Urinary bladder (tissue), 4 donors: ENCODE data around the gene SCAMP5. TPM values are rescaled to one million over a fixed set of nuclear protein-coding genes. Genes with fewer than 3 reads are reported as not detected.

Experiments
- DNase-seq: peaks from one replicate; pipeline ENCODE4 v3.0.0-alpha.2; 2015; ENCODE audit errors: extremely low spot score
- H3K27ac ChIP-seq: one replicate; pipeline ENCODE4 v1.5.1; 2013; ENCODE audit warnings: low read depth, mild to moderate bottlenecking, moderate library complexity
- H3K36me3 ChIP-seq: one replicate; pipeline ENCODE4 v1.6.1; 2013; ENCODE audit warnings: mild to moderate bottlenecking, moderate library complexity; ENCODE audit not compliant: insufficient read depth
- H3K4me1 ChIP-seq: one replicate; pipeline ENCODE4 v1.6.1; 2013; ENCODE audit warnings: mild to moderate bottlenecking, moderate library complexity; ENCODE audit not compliant: insufficient read depth
- H3K4me3 ChIP-seq: one replicate; pipeline ENCODE4 v1.5.1; 2013; ENCODE audit warnings: low read depth, low read length
- WGBS: extraction: QIAGEN DNeasy Blood & Tissue Kit; methylation state at CpG from one replicate; pipeline ENCODE4 v1.1.7; 2013; 5-methylcytosine and 5-hydroxymethylcytosine counted together
- polyA plus RNA-seq: library from polyadenylated mRNA; stranded (reverse); fragments of 200-250 nt; gene quantifications from one replicate; pipeline ENCODE4 v1.2.3, GENCODE V29; 2013
- total RNA-seq: library from RNA; depleted of rRNA; stranded (reverse); fragments of >200 nt; gene quantifications from one replicate; pipeline ENCODE4 v1.2.3, GENCODE V29; 2014
- donor health status: healthy with polysubstance abuse.
- donor health status: healthy.

The SCAMP5 gene
- total RNA-seq (6.9 TPM), polyA plus RNA-seq (19.4 TPM)

DNA sequence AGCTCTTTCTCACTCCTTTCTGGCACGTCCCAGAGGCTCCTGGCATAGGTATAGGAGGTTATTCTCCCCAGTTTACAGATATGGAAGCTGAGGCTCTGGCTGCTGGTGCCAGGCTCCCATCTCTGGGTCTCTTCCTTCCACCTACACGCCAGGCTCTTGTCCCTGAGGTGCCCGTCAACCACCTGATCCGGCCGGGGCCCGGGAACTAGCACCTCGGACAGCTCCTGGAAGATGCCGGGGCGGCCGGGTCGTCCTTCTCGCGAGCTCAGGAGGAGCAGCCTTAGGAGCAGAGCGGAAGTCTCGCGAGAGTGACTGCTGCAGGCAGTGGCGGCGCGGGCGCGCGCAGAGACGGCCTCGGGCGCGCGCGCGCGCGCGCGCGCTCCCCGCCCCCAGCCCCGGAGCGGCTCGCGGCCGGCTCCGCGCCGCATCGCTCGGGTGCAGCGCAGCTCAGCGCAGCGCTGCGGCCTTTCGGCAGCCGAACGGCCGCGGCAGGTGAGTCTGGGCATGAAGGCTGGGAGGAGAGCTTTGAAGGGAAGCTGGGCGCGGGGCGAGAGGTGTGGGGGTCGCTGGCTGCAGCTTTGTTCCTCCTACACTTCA, at the start of gene SCAMP5:
TSS of gene SCAMP5 (plus strand) at position 382 of the 597 bp plus-strand sequence. CDS start 16,277 bp downstream, outside the sequence.
- peaks cover 5% of the 10 kb centered on the region for H3K4me1 ChIP-seq
- H3K4me3 ChIP-seq = peak within 1 kb of the TSS; percentile 82
- H3K36me3 ChIP-seq = no peaks in the 10 kb centered on the region
- WGBS = under 1% methylated on average over 58 of the region's 58 CpGs
- peak; percentile 88 for DNase-seq
- H3K27ac ChIP-seq = no peak within 1 kb of the TSS

DNA sequence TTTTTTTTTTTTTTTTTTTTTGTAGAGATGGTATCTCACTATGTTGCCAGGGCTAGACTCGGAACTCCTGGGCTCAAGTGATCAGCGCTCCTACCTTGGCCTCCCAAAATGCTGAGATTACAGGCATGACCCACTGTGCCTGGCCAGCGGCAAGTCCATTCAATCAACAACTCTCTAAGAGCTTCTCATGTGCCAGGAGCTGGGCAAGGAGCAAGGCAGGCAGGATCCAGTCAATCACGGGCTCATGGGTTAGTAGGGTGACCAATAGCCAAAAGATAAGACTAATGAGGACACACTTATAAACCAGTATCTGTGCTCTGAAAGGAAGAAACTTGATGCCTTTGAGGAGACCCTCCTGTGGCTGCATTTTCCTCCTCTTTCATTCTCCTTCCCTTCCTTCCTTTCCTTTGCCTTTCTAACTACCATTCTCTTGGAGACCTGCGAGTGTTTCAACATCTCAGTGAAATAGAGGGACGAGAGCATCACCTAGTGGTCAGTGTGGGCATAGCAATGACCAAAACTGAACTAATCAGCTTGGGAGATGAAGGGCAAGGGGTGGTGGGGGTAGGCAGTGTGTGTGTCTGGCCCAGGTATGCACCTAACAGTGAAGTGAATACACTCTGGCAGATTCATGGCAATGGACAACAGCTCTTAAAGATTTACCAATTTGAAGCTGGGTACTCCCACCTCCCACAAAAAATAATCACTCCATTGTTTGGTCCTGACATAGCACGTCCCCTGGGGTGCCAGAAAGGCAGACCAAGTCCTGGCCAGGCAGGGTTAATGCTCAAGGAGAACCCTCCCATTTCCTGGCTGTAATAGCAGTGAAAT, 45.1 kb upstream of the SCAMP5 start:
- WGBS = 47% methylated on average over 7 of the region's 7 CpGs
- Histone ChIP-seq H3K36me3 (no peaks in the 10 kb centered on the region), H3K4me1 (no peaks in the 10 kb centered on the region), H3K27ac (no peak overlapping the region), H3K4me3 (no peak overlapping the region)
- peak; percentile 79 for DNase-seq

- Histone ChIP-seq H3K36me3 (no peaks in the 10 kb centered on the region), H3K4me3 (no peak overlapping the region), H3K27ac (no peak overlapping the region), H3K4me1 (no peaks in the 10 kb centered on the region)
- 68% methylated on average over 3 of the region's 3 CpGs for WGBS
- no peak for DNase-seq
These were observed 44.4 kb upstream of the SCAMP5 start for GRCh38 chr15:74951006-74951405.

DNA sequence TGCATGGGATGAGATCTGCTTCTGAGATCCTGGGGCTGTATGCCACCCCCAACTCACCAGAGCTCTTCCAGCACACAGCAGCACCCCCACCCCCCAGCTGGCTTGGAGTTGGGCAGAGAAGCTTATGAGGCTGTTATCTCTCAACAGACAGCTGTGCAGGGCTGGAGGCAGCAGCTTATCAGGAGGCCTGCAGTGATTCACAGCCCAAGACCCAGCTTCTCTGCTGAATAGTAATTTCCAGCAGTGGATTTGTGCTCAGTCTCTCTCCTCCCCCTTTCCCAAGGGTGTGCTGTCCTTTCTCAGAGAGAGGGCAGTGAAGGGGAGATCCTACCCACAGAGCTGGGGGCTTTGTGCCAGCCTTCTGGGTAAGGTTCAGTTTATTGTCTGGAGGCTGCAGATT, 40.8 kb upstream of the SCAMP5 start:
- peak; percentile 62 for DNase-seq
- Histone ChIP-seq H3K4me3 (no peak overlapping the region), H3K36me3 (no peaks in the 10 kb centered on the region), H3K4me1 (peaks cover 1% of the 10 kb centered on the region), H3K27ac (no peak overlapping the region)

DNA sequence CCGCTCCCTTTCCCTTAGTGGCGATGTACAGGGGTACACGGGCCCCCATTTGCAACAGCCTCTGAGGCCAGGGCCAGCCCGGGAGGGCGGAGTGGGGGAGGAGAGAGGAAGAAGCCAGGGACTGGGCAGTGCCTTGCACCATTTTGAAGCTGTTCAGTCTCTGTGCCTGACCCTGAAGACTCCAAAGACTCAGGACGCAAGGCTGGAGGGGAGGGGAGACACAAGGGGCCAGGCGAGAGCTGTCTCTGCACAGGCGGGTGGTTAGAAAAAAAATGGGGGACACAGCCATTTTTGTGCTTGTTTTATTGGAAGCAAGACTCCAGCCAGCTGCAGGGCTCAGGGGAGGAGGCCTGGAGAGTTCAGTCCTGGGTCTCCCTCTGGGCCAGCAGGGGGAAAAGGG, 40.3 kb upstream of the SCAMP5 start:
- Histone ChIP-seq H3K4me1 (peaks cover 1% of the 10 kb centered on the region), H3K4me3 (no peak overlapping the region), H3K27ac (no peak overlapping the region), H3K36me3 (no peaks in the 10 kb centered on the region)
- 31% methylated on average over 8 of the region's 8 CpGs for WGBS
- DNase-seq = no peak

- Histone ChIP-seq H3K27ac (peak overlapping the region; percentile 42), H3K4me3 (peak overlapping the region; percentile 55), H3K36me3 (no peaks in the 10 kb centered on the region), H3K4me1 (peaks cover 1% of the 10 kb centered on the region)
- no peak for DNase-seq
- WGBS = 7% methylated on average over 88 of the region's 88 CpGs
These were observed 39.3 kb upstream of the SCAMP5 start for GRCh38 chr15:74955796-74956647.

DNA sequence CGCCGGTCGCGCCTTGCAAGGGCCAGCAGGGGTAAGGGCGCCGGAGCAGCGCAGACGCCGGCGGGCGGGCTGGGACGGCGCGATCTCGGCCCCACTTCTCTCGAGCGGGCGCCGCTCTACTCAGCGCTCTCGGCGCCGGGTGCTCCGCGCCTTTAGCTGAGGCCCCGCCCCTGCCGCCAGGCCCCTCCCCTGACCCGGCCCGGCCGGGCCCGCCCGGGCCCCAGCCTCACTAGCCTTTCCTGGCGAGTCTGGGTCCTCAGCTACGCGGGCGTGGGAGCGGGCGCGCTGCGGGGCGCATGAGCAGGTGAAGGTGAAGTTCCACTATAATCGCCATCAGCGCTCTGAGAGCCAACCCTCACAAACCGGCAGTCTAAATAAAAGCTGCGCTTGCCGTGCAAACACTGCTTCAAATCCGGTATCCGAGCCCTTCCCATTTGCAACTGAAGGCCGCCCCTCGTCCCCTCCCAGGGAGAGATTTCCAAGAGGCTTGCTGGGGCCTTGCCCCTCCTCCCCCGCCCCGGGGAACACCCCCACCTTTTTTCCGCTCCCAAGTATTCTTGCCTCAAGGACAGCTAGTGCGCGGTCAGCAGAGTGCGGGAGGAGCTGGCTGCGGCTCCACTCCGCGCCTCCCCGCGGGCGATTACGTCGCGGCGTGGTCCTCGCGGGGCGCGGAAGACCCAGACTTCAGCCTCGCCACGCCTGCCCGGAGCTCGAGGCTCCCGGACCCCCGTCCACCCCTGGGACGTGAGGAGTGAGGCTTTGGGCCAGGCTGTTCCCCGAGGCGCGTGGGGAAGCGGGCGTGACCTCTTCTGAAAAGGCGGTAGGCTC, 38.5 kb upstream of the SCAMP5 start, which contains the start of gene RPP25:
TSS of gene RPP25 (minus strand) at position 125 of the 828 bp plus-strand sequence. CDS start 189 bp downstream, outside the sequence.
- peaks cover 1% of the 10 kb centered on the region for H3K4me1 ChIP-seq
- WGBS = under 1% methylated on average over 83 of the region's 83 CpGs
- H3K27ac ChIP-seq = peak within 1 kb of the TSS; percentile 42
- no peaks in the 10 kb centered on the region for H3K36me3 ChIP-seq
- no peak for DNase-seq
- peak within 1 kb of the TSS; percentile 55 for H3K4me3 ChIP-seq

GRCh38 chr15:74957476-74958035, 37.8 kb upstream of the SCAMP5 start:
- Histone ChIP-seq H3K4me3 (peak overlapping the region; percentile 55), H3K27ac (no peak overlapping the region), H3K36me3 (no peaks in the 10 kb centered on the region), H3K4me1 (peaks cover 1% of the 10 kb centered on the region)
- 9% methylated on average over 28 of the region's 28 CpGs for WGBS
- no peak for DNase-seq

GRCh38 chr15:74958320-74958907, 36.9 kb upstream of the SCAMP5 start:
- Histone ChIP-seq H3K27ac (no peak overlapping the region), H3K36me3 (no peaks in the 10 kb centered on the region), H3K4me3 (peak overlapping the region; percentile 29), H3K4me1 (peaks cover 1% of the 10 kb centered on the region)
- DNase-seq = no peak
- 6% methylated on average over 28 of the region's 28 CpGs for WGBS

GRCh38 chr15:74958908-74959585, 36.3 kb upstream of the SCAMP5 start:
- Histone ChIP-seq H3K27ac (no peak overlapping the region), H3K36me3 (no peaks in the 10 kb centered on the region), H3K4me1 (peaks cover 1% of the 10 kb centered on the region), H3K4me3 (peak overlapping the region; percentile 29)
- DNase-seq = no peak
- 9% methylated on average over 47 of the region's 47 CpGs for WGBS

DNA sequence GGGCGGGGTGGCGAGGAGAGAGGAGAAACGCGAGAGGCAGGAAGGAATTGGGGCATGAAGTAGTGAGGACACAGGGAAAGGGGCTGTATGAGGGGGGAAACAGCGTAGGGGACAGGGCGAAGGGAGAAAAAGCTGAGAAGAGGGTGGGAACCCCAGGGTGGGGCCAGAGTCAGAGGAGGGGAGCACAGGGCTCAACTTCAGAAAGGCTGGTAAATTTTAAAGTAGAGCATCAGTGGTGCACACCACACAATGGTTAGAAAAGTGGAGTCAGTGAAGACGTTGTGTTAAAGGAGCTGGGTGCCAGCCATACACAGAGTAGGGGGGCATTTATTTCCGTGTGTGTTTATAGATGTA, 35.8 kb upstream of the SCAMP5 start:
- no peak overlapping the region for H3K4me3 ChIP-seq
- peaks cover 1% of the 10 kb centered on the region for H3K4me1 ChIP-seq
- H3K36me3 ChIP-seq = no peaks in the 10 kb centered on the region
- DNase-seq = no peak
- no peak overlapping the region for H3K27ac ChIP-seq
- WGBS = 28% methylated on average over 8 of the region's 8 CpGs

GRCh38 chr15:74960286-74960685, 35.1 kb upstream of the SCAMP5 start:
- Histone ChIP-seq H3K36me3 (no peaks in the 10 kb centered on the region), H3K27ac (no peak overlapping the region), H3K4me3 (no peak overlapping the region), H3K4me1 (peaks cover 1% of the 10 kb centered on the region)
- WGBS = 79% methylated on average over 1 of the region's 1 CpG
- DNase-seq = no peak
